GM21447 (cell line): ENCODE measurements around the gene CASP10.
"Not testable (repeated sequence)": the region's sequence is repeated elsewhere in the genome, so short reads cannot be mapped to it uniquely, and the experiment has no call there.

ENCODE experiments used
- ATAC-seq: cut with Tn5 transposase; IDR thresholded peaks from one replicate; pipeline ENCODE4 v1.9.1; 2021; ENCODE audit not compliant: unreplicated experiment

CASP10 gene

DNA sequence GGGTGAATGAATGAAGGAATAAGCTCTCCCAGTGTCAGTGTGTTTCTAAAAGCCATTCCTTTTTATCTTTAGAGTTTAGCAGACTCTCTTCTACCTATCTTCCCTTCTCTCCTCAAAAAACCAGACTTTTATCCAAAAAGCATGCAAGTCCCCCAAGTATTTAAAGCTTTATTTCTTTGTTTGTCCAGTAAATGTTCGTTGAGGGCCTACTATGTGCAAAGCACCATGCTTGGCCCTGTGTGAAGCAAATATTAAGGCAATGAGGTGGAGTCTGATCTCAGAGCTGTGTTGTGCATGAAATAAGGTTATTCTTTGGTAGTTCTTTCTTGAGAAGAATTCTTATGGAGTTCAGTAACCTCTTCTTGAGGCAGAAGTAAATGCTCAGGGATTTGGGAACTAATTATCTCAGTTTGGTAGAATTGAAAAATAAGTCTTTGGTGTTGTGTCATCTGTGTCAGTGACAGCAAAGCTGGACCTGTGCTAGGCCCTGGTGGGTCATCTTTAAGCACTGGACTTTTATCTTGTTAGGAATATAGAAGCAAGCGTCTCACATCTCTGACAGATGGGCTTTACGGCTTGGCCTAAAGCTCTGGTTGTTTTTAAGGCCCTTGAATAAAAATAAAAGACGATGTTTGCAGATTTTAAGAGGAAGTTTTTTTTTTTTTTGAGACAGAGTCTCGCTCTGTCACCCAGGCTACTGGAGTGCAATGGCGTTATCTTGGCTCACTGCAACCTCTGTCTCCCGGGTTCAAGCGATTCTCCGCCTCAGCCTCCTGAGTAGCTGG is 28.1 kb upstream of the CASP10 start:
- no peak for ATAC-seq

GRCh38 chr2:201156036-201156435 is 26.9 kb upstream of the CASP10 start:
- ATAC-seq, result no peak

DNA sequence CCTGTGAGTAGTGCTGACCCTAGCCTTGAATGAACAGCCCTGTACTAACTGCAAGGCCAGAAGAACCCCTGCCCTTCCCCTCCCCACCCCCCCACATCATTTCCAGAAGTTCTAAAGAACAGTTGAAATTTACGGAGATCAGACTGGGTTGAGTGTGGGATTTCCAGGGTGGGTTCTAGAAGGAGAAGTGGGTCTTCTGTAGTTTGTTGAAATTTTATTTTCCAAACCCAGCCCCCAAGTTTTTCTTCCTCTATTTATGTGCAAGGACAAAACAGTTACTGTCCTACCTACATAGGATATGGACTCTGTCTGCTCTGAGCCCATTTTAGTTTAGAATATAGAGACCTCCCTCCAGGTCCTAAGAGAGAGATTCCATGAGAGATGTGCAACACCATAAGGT is 26.3 kb upstream of the CASP10 start:
- ATAC-seq, result no peak

DNA sequence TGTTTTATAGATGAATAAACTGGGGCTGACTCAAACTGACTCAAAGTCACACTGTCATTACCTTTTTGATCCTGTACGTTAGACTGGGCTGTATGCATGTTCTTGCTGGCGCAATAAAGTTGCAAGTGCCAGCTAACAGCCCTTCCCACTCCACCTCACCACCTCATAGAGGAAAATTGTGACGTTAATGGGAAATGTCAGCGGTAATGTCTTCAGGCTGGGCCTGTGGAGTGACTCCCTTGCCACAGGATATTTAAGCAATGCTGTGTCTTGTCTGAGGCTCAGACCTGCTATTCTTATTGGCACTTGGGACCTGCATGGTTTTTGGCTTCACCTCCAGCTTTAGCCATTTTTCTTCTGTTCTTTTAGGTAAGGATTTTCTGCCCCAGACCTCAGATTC is 25.2 kb upstream of the CASP10 start:
- ATAC-seq, result peak; percentile 6

DNA sequence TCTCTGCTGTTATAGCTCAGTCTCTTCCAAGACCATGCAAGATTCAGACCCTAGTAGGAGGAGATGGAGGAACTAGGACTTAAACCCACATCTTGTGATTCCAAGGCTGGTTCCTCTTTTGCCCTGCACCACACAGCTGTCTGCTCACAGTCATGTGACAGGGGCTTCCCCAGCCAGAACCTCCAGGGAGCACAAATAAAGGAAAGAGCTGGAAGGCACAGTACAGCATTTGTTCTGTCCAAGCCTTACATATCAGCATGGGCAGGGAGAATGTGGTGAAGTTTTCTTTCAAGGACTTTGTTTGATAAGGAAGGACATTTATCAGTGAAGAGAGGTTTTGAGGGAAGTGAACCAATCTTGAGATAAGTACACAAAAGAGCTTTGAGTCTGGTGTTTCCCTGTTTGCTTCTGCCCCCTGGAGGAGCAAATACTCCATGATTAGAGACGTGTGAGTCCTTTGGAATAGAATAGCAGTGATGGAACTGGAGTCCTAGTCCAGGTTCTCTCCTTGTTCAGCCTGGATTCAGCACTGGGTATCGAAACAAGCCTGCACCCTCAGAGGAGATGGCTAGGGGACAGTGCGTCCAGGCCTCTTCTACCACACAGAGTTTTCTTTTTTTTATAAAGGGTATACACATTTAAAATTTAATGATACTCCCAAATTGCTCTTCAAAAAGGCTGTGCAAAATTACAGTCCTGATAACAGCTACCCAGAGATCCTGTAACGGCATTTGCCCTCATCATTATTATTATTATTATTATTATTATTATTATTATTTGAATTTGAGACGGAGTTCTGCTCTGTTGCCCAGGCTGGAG is 24.6 kb upstream of the CASP10 start:
- peak; percentile 98 for ATAC-seq

- no peak for ATAC-seq
These were observed 18.8 kb upstream of the CASP10 start for GRCh38 chr2:201164166-201164565.

GRCh38 chr2:201167546-201167945 is 15.4 kb upstream of the CASP10 start:
- ATAC-seq, result no peak

DNA sequence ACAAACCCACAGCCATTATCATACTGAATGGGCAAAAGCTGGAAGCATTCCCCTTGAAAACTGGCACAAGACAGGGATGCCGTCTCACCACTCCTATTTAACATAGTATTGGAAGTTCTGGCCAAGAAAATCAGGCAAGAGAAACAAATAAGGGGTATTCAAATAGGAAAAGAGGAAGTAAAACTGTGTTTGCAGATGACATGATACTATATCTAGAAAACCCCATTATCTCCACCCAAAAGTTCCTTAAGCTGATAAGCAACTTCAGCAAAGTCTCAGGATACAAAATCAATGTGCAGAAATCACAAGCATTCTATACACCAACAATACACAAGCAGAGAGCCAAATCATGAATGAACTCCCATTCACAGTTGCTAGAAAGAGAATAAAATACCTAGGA is 14.4 kb upstream of the CASP10 start:
- ATAC-seq, result not testable (repeated sequence)

DNA sequence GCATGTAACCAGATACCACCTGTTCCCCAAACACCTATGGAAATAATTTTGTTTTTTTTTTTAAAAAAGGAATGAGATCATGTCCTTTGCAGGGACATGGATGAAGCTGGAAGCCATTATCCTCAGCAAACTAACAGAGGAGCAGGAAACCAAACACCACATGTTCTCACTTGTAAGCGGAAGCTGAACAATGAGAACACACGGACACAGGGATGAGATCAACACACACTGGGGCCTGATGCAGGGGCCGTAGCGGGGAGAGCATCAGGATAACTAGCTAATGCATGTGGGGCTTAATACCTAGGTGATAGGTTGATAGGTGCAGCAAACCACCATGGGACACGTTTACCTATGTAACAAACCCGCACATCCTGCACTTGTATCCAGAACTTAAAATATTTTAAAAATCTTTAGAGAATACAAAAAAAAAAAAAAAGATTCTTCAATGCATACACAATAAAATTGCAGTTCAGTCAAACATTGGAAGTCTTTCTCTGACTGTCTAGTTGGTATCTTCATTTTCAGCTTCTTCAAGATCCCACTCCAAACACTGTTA is 11.6 kb upstream of the CASP10 start:
- ATAC-seq, result no peak

DNA sequence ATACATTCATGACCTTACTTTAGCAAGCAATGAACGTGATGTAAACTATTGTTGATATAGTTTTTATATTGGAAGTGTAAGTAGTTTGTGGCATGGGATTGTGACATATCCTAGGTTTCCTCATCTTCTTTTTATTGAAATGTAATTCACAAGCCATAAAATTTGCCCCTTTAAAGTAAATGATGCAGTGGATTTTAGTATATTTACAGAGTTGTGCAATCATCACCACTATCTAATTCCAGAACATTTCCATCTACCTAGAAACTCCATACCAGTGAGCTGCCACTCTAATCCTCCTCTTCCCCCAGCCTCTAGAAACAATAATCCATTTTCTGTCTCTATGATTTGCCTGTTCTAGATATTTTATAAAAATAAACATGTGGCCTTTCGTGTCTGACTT is 10.7 kb upstream of the CASP10 start:
- no peak for ATAC-seq

DNA sequence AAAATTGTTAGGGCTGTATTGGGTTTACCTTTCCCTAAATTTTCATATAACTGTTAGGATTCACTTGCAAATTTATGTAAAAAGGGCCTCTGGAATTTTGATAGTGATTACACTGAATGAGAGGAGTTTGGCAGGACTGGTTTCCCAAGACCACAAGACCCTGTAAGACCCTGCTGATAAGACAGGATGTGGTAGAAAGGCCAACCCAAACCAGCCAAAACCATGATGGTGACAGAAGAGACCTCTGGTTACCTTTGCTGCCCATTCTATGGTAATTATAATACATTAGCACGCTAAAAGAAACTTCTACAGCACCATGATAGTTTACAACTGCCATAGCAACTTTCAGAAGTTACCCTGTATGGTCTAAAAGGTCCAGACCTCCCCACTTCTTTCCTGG is 8.3 kb upstream of the CASP10 start:
- ATAC-seq, result no peak

GRCh38 chr2:201176081-201176481 is 6.9 kb upstream of the CASP10 start:
- no peak for ATAC-seq

DNA sequence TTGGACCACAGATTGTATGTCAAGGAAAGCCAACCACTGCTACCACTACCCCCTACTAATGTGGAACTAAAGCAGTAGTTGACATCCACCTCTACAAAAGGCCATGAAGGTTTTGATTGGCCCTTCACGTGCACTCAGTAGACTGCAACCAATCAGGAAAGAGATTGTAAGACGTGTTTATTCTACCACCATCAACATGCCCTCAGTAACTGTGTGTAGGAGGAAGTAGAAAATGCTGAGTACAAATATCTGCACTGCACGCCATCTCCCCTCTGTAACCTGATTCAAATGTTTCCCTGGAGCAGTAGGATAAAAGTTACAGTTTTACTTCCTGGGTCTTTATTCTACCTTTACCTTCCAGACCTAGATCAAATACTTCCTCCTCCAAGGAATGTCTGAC is 2.9 kb upstream of the CASP10 start:
- ATAC-seq, result no peak

GRCh38 chr2:201183365-201183727 is 405 bp downstream of the CASP10 start:
- ATAC-seq, result peak; percentile 11

GRCh38 chr2:201183835-201184234 is 894 bp downstream of the CASP10 start:
- ATAC-seq, result not testable (repeated sequence)

DNA sequence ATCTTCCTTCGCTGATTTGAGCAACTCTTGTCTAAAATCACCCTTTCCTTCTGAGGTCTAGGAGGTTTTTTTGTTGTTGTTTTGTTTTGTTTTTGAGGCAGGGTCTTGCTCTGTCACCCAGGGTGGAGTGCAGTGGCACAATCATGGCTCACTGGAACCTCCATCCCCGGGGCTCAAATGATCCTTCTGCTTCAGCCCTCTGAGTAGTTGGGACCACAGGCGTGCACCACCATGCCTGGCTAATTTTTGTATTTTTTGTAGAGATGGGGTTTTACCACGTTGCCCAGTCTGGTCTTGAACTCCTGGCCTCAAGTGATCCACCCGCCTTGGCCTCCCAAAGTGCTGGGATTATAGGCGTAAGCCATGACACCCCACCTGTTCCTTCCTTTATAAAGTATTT is 1.3 kb downstream of the CASP10 start:
- not testable (repeated sequence) for ATAC-seq

GRCh38 chr2:201185863-201186262 is 2.9 kb downstream of the CASP10 start:
- no peak for ATAC-seq

DNA sequence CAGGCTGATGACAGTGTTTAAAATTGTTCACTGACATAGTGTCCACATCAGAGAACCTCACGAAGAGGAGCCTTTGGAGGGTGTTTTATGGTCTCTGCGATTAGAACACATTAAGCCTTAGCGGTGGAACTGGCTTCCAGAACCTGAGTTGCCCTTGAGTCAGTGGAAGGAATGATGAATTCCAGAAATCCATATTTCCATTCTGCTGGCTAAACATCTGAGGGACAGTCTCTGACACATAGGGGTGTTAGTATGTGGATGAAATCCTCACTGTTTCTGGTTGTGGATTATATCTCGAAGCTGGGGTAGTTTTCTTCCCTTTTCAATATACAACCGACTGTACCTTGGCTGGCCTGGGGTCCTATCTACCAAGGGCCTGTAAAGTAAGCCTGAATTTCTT is 4.0 kb downstream of the CASP10 start:
- ATAC-seq, result no peak

DNA sequence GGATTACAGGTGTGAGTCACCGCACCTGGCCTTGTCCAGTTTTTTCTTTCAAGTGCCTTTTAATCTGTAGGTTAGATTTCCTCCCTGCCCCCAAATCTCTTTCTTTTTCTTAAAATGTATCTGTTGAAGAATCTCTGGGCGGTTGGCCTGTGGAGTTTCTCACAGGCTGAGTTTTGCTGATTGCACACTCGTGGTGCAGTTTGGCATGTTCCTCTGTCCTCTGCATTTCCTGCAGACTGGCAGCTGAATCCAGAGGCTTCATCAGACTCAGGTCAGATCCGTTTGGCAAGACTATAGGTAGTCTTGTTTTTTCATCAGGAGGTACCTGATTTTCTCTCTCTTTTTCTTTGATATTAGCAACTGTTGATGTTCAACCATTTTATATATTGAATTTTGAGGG is 5.5 kb downstream of the CASP10 start:
- ATAC-seq, result no peak

DNA sequence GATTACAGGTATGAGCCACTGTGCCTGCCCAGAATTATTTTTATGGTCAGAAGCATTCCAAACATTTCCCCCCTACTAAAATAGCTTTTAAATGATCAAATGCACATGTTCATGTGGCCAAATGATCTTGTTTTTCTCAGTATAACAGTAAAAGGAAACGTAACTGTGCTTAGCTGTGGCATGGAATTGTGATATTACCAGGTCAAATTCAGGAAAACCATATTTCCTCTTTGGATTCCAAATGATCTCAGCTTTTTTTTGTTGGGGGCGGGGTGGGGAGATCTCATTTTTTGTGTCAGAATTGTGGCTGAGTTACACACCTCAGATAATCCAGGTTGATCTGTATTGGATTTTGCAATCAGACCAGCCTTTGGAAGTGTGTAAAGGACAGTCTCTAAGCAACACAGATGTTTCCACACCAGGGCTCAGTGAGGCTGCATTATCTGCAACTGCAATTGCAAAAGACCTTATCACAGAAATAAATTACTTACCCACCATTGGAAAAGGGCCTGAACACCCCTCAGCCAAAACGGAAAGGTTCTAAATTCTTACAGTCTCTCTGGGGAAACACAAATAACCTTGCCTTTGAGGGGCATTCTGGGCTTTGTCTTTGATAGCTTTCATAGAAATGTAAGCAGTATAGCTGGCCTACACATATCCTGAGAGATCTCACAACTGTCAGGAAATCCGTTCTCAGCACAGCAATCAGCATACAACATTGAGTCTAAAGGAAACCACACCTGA is 8.4 kb downstream of the CASP10 start:
- ATAC-seq, result peak; percentile 62

GRCh38 chr2:201194097-201194496 is 11.2 kb downstream of the CASP10 start:
- ATAC-seq, result peak; percentile 94
